SHP77 treated with DMSO at 0.1 percent for 48 hours (cell line): ENCODE results near the gene CBX4.

Experiments
- DNase-seq: peaks from one replicate; lab custom pipeline; 2025; lab: John Stamatoyannopoulos, UW

CBX4 gene

DNA sequence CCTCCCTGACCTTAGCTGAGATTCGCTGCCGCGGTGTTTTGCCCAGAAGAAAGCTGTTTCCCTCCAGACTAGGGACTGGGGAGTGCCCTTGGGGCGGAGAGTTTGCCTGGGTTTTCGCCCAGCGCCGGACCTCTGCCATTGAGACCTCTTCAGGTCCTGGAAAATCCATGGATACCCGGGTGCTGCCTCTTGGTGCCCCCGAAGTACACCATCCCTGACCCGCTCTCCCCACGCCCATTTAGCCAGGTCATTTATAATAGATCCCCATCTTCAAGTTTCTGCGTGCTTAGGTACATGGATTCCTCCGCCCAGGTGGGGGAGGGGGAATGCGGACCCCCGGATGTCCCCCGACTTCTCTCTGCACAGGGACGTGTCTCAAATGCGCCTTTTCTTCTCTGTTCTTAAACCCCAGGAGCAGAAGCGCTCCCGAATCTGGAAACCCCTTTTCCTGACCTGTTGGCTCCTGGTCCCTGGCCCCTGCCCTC lies 27.3 kb downstream of the CBX4 start:
- DNase-seq = peak; percentile 54

DNA sequence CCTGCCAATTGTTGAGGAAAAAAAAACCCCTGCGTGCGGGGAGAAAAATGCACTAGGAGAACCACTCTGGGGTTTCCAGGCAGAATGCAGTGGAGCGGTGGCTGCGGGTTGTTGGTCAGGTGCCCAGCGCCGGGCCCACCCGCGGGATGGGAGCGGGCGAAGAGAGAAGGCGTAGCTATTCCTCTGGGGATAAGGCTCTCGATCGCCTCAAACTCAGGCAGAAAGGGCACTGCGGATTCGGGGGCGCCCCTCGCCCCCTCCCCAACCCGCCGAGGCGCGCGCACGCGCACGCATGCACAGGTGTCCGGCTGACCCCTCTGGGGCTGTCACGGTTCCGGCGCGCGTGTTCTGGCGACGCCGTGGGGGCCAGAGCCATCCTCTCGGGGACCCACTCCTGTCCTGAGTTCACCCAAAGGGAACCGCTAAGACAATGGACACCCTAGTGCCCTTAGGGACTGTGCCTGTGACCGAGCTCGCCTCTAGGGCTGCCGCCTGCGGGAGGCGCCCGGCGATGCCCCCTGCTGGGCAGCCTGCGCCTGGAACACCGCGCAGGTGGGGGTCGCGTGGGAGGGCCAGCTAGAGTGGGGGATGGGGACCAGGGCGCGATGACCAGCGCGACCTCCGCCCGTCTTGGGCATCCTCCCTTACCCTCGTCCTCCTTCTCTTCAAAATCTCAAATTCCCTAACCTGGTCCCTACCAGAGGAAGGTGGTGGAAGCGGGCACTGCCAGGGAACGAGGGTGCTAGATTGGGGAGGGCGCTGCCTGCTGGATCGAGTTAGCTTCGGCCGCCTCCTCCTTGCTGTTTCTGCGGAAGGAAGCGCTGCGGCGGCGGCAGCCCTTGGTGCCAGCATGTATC lies 28.0 kb downstream of the CBX4 start:
- DNase-seq = peak; percentile 75

DNA sequence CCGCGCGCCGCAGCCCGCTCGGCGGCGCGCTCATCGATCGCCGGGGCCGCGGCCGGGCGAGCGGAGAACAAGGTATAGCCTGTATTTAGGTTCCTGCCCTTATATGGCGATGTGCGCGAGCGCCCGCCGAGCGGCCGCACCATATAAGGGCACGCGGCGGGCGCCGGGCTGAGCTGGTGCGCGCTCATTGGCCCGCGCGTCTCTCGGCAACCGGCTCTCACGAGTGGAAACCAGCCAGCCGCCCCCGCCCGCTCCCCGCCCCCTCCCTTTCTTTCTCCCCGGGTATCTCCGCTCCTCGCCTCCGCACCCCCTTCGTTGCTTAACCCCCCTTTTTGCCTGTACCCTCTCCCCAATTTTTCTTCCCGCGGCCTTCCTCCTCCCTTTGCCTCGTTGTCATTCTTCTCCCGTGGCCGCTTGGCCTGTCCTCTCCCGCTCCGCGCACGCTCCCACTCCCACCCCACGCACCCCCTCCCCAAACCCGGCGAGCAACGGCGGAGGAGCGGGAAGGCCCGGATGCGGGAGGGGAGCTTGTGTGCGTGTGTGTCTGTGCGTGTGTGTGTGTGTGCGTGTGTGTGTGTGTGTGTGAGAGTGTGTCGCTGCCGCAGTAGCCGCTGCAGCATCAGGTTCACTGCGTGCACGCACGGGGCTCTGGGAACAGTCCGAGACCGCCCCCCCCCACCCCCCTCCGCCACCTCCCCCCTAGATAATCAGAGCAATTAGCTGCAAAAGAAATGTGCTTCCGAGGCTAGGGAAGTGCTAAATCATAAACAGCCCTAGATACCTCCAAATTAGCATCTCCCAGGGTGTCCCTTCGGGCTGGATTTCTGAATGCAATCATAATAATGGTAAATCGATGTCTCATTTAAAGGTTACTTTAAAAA lies 28.9 kb downstream of the CBX4 start:
- peak; percentile 91 for DNase-seq

DNA sequence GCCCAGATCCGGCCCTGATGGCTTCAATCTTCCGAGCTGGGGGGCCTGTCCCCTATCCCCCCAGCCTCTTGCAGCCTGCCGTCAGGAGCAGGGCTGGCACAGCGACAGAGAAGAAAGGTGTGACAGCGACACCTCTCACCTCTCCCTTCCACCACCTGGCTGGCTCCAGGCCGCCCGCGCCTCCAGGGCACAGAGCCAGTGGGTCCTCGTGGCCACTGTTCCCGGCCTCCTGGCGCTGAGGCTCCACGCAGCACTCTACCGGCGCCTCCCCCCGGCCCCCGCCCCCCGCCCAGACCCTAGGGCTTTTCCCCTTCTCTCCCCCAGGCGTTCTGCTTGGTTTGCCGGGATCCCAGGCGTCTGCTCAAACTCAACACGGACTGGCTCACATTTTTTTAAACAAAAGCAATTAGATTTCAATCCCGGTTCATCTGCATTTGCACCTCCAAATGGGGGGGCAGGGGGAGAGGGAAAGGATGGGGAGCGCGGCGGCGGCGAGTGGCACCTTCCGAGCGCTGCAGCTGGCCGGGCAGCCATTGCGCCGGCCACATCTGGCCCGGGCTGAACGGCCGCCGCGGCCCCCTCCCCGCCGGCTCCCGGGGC lies 29.6 kb downstream of the CBX4 start:
- no peak for DNase-seq

DNA sequence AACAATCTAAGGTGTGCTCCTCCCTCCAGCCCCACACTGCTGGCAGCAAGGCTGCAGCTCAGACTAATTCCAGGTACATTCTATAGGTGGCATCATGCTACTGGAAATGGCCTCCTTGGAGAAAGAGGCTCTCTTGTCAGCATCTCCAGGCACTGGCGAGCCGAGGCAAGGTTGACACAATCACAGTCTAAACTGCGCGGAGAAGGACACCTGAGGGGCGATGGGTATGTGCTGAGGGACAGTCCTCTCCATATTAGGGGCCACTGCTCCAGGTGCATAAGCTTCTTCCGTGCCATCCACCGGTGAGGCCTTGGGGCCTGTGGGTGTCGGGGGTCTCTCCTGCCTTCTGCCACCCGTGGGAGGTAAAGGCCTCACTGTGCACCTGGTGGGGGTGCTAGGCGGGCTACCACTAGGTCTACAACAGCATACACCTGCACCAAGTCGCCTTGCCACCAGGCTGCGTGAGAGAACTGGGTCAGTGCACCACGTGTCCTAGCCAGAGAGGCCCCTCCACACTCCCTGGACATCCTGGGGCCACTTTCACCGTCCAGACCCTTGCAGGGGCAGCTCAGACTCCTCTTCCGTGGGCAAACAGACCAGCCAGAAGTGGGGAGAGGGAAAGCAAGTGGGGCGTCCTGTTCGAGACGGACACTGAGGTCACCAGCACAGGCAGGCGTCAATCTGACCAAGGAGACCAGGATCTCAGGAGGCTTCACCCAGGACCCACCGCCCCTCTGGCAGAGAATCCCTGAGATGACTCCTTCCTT lies 30.3 kb downstream of the CBX4 start:
- DNase-seq = peak; percentile 44

DNA sequence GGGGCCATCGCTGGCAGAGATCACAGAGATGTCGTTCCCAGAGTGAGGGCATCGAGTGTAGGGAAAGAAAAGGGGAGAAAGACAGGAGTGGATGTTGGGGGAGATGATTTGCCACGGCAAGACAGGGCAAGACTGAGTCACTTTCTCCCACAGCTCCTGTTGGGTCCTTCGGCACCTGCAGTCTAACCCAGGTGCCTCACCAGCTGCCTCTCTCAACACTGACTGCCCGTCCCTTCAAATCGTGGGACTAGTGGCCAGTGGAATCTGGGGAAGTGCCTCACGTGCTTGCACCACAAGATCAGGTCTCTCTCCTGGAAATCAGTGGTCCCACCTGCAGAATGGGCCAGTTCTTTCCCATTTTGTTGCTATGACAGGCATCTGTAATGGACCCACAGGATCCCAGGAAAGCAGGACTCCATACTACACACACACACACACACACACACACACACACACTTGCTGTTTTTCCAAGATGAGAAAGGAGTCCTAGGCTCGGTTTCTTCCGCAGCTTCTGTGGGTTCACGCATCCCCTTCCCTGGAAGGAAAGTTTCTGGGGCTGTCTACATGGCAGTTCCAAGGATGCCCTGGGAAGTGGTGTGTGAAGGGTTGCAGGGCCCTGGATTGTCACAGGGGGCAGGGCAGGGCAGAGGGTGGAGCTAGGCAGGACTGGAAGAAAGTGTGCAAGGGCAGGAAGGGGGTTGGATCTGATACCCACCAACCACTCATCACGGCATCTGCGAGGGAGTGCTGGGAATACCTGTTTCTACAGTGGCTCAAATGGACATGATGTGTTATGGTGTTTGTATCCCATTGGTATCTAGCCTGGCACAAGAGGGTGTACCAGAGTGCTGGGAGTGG lies 32.1 kb downstream of the CBX4 start:
- no peak for DNase-seq

DNA sequence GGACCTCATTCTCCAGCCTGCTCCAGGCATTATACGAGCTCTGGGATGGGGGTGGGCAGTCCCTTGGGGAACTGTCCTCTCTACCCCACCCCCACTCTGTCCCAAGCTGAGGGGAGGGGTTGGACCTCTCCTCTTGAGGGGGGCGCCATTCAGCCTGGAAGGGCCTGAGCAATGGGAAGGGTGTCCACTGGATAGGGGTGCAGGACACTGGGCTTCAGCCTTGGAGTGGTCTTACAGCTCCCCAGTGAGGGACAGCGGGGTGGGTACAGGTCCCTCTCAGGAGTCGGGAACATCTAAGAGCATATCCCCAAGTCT lies 32.8 kb downstream of the CBX4 start:
- no peak for DNase-seq

DNA sequence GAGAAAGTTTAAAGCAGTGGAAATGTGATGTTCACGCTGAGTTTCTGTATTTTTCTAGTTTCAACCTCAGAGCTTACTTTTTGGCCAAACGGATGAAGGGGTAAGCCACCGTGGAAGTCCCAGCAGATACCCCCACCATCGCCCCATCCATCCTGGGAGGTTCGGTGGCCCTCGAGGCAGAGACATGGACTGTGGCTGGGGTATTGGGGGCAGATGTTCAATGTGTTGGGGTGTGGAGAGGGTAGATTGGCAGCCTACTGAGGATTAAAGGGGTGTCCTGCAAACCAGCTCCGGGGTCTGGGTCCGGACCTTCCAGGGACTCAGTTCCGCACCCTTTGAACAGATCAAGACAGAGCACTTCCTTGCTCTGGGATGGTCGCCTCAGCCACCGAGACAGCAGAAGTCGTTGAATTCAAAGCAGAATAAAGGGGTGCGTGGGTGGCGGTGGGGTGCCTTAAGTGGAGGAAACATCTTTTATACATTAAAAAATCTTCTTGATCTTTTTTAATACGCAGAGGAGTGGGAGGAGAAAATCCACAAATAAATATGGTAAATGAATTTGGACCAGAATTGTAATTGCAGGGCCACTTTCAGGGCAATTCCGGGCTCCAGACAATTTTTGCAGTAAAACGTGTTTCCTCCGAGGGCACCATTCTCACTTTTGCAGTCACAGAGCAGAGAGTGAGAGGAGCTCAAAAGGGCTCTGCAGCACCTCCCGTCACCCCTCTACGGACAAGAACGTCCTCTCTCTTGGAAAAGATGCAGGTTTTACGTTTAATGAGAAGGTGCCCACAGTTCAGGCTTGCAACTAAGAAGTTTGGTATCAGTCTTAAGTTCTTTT lies 34.2 kb downstream of the CBX4 start:
- no peak for DNase-seq

DNA sequence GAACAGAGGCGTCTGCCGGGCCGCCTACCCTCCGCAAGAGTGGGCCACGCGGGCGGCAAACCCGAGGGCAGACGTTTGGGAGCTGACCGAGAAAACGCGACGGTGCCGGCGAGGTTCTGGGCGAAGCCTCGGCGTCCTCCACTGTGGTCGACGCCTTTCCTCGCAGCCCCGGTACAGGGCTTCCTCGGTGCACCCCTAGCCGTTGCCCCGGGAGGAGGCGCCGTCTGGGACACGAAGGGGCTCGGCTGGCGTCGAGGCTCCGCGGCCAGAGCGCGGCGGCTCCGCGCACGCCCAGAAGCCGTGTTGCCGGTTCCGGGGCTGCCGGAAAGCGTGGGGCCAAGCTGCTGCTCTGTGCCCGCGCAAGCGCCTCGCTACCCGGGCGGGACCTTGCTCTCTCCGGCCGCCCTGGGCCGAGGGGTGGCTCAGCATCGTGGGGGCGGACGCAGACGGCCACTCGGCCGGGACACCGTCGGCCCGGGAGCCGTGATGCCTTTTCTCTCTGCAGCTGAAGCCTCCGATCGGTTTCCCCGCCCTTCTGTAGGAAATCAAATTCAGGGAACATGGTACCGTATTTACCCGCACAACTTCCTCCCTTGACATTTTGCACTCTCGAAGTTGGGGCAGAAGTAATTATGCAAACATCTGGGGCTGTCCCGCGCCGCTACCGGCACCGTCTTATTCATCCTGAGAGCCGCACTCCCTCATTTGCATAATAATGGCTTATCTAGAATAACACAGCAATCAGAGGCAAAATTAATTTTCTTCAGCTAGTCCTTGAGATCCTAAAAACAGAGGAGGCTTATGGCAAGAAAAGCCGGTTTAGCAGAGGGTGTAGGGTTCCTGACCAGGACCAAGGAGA lies 35.0 kb downstream of the CBX4 start:
- no peak for DNase-seq

DNA sequence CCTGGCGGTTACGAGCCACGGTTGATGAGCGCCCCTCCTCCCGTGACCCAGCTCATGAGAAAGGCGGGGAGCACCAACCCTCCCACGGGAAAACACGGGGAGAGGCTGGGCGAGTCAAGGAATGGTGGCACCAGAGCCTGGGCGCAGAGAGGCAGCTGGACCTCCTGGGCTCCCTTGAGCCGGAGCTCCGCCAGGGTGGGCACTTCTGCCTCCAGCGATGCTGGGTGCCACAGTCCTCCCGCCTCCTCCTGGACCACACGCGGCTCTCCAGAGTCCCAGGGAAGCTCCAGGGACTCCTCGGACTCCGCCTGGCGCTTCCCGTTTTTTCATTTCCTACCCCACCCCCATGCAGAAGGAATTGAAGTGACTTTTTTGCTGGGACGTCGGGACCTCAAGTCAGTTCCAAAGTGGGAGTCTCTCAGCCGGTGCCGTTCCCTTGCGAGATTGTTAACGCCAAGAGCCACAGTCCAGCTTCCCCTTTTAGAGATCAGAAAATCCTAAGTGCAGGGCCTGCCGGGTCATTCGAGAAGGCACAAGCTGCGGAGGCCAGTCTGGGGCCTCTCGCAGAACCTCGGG lies 35.7 kb downstream of the CBX4 start:
- DNase-seq = no peak

DNA sequence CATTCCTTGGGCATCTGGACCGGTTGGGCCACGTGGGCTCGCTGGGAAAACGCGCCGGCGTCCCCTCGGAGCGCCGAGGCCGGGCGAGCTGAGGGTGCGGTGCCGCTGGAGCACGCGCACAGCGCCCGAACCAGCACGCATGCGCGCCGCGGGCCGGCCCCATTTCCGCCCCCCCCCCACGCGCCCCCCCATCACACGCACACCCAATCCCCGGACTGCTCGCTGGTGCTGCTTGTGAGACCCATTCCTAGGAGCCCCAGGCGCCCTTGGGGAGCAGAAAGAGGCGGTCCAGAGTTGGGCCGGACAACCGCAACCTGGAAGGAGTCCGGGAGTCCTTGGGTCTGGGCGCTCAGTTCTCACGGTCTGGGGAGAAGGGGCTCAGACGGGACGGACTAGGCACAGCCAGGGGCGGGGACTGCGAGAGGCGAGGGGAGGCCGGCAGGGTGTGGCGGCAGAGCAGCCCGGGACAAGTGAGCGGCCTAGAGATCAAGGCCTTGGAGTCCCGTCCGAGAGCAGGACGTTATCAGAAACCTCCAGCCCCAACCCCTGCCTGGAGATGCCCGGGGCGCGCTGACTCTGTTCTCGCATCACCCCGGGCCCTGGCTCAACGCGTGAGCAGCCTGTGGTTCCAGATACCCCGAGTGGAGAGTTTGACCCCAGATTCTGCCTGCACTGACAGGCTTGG lies 36.4 kb downstream of the CBX4 start:
- no peak for DNase-seq

DNA sequence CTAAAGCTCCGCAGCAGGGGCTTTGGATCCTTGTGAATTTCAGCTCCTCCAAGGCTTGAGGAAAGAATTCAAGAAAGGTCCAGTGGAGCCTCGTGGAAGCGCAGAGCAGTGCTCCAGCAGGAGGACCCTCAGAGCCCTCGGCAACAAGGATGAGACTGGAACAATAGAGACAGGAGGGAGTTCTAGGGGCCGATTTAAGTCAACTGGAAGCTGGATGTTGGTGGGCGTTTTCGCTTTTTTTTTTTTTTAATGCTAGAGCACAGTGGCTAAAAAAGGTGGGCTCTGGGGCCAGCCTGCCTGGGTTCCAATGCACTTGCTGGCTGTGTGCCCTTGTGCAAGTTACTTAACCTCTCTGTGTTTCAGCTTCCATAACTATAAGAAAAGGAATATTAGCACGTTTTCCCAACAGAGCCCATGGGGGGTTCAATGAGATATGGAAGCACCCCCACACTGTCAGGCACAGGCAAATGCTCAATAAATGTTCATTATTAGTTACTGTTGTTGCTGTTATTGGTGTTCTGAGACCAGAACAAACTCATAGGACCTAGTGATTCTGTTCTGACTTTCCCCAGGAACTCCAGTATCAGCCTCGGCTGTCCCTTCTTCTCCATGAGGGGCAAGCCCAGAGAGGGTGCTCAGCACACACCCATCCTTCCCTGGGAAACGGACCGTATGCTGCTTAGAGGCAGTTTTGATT lies 37.1 kb downstream of the CBX4 start:
- DNase-seq = no peak

DNA sequence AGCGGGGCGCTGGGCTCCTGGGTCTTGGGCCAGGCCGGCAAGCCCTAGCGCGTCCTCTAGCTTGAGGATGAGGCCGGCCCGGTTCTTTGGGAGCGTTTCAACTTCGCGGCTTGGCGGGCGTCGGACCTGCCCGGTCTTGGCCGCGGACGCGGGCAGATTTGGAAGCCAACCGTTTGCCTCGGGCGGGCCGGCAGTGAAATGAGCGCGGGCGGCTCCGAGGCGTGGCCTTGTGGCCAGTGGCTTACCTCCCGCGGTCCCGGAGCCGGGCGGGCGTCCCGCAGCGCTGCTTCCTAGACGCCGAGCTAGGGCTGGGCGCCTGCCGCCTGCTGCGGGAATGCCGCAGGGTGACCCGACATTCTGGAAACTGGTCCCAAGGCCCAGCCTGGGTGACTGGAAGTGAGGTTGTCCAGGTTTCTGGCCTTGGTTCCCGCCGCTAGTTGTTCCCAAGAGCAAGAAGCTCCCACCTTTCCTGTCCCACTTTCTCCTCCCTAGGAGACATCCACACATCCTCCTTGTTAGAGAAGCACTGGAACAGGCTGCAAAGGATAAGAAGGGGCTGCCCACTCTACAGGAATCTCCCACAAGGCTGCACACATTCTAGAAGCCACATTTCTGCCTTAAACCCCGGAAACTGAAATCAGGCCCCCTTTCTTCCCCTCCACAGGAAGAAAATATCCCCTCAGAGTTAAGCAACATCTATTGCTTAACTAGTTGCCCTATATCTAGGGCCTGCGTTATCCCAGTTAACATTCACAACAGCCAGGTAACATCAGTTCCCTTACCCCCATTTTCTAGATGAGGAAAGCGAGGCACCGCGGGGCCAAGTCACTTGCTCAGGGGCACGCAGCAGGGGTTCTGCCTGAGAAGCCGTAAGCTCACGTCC lies 37.8 kb downstream of the CBX4 start:
- DNase-seq = no peak

DNA sequence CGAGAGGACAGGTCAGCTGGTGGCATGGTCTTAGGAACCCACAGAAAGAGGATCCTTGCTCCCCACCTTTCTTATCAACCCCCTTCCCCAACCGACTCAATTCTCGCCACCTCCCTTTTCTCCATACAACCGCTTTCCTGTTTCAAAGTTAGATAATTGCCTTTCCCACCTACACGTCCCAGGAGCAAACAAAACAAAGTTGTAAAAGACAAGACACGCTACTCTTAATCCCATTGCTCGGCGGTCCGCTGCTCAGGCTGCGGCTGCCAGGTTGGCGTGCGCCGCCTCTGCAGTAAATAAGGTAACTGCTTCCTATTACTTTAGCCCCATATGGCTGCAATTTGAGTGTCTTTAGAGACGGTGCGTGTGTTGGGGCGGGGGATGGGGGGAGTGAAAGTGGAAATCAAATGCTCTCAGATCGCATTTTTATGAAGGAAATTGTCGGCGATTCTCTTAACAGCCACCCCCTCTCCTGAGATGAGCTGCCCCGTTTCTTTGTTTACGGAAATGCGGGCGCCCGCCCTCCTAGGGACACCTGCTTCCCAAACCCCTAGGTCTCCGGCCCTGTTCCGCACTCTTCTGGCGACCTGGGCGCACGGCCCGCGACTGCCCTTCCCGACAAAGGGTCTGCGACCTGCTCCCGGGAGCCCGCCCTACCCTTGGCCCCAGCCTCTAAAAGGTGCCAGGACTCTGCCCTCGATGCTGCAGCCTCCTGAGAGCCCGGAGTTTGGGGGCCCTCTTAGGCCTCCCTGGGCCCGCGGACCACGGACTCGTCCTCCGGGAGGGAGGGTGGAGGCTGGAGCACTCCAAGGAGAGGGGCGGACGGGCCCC lies 38.7 kb downstream of the CBX4 start:
- no peak for DNase-seq

DNA sequence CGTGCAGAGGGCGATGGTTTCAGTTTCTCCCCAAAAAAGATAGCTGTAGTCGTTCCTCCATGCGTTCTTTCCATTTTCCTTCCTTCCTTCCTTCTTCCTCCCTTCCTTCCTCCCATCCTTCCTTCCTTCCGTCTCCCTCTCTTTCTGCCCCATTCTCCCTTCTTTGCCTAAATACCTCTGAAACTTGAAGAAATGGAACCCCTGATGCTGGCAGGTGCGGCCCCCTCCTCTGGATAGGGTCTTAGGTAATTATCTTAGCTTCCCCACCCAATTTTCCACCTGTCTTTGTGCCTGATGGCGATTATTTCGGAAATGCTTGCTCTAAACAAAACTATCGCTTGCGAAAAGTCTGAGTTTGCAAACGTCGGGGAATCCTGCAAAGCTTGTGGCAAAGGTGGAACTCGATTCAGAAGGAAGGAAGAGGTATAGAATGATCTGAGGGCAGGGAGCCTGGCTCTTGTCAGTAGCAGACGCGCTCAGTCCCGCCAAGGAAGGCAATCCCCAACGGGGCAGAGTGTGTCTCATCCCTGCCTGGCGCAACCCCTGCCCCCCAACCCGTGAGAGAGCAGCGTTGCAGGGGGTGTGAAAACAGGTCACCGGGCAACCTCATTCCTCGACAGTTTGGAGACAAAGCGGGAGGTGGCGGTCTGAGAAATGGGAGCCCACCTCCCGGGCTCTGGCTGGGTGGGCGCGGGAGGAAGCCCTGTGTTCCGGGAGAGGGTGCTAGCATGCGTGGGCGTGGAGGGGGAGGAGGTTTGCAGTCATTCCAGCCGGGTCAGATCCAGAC lies 39.5 kb downstream of the CBX4 start:
- no peak for DNase-seq
